GM18870 (cell line): Measurements from ENCODE around the gene COPE.
"Not testable (repeated sequence)": the region's sequence is repeated elsewhere in the genome, so short reads cannot be mapped to it uniquely, and the experiment has no call there.

Source experiments
- ATAC-seq: cut with Tn5 transposase; IDR thresholded peaks from one replicate; pipeline ENCODE4 v1.9.1; 2021; ENCODE audit warnings: moderate library complexity; ENCODE audit not compliant: unreplicated experiment

Gene COPE

GRCh38 chr19:18908917-18909619 lies 10.1 kb downstream of the COPE start:
- ATAC-seq: no peak

GRCh38 chr19:18906605-18907519 lies 12.3 kb downstream of the COPE start:
- ATAC-seq: no peak

GRCh38 chr19:18905513-18906236 lies 13.5 kb downstream of the COPE start:
- no peak for ATAC-seq

GRCh38 chr19:18905058-18905456 lies 14.1 kb downstream of the COPE start:
- no peak for ATAC-seq

GRCh38 chr19:18904334-18905057 lies 14.7 kb downstream of the COPE start:
- no peak for ATAC-seq

- ATAC-seq: no peak
Measured at GRCh38 chr19:18903156-18904037, 15.8 kb downstream of the COPE start.

- not testable (repeated sequence) for ATAC-seq
Measured at GRCh38 chr19:18902519-18902918, 16.7 kb downstream of the COPE start.

- ATAC-seq: no peak
Measured at GRCh38 chr19:18901491-18901890, 17.7 kb downstream of the COPE start.

GRCh38 chr19:18900700-18901481 lies 18.3 kb downstream of the COPE start:
- ATAC-seq: no peak

GRCh38 chr19:18899624-18900560 lies 19.3 kb downstream of the COPE start:
- no peak for ATAC-seq

GRCh38 chr19:18898607-18899408 lies 20.4 kb downstream of the COPE start:
- ATAC-seq: no peak

GRCh38 chr19:18898081-18898606 lies 21.0 kb downstream of the COPE start:
- no peak for ATAC-seq

- no peak for ATAC-seq
Measured at GRCh38 chr19:18897094-18898029, 21.8 kb downstream of the COPE start.

GRCh38 chr19:18896421-18896841 lies 22.8 kb downstream of the COPE start:
- no peak for ATAC-seq

- ATAC-seq: no peak
Measured at GRCh38 chr19:18895824-18896341, 23.3 kb downstream of the COPE start, which contains the start of gene CERS1. Gene CERS1, minus strand, starts transcription at chr19:18896158. Its CDS starts 86 bp downstream, at chr19:18896072.
